ENCODE data around the gene SMARCA2. TPM values are rescaled to one million over a fixed set of nuclear protein-coding genes. Genes with fewer than 3 reads are reported as not detected.

Gene SMARCA2
- 47.5 and 84.9 TPM in 2 replicates for total RNA-seq

- peak; percentile 98 for DNase-seq (ENCODE audit: low read depth in 2 of 2)
Measured at GRCh38 chr9:2014696-2015580, at the start of gene SMARCA2. SMARCA2 (plus strand) TSS chr9:2015347; CDS start chr9:2029023, 13,676 bp downstream.

GRCh38 chr9:1966725-1967366 is 48.3 kb upstream of the SMARCA2 start:
- no peak for DNase-seq (ENCODE audit: low read depth in 2 of 2)

- DNase-seq (ENCODE audit: low read depth in 2 of 2), result no peak
Measured at GRCh38 chr9:1969160-1969559, 46.0 kb upstream of the SMARCA2 start.

- no peak for DNase-seq (ENCODE audit: low read depth in 2 of 2)
Measured at GRCh38 chr9:1969898-1970297, 45.2 kb upstream of the SMARCA2 start.

- no peak for DNase-seq (ENCODE audit: low read depth in 2 of 2)
Measured at GRCh38 chr9:1972672-1973071, 42.5 kb upstream of the SMARCA2 start.

GRCh38 chr9:1977026-1977425 is 38.1 kb upstream of the SMARCA2 start:
- no peak for DNase-seq (ENCODE audit: low read depth in 2 of 2)

GRCh38 chr9:1978941-1979340 is 36.2 kb upstream of the SMARCA2 start:
- DNase-seq (ENCODE audit: low read depth in 2 of 2), result peak in 1 of 2 donors; percentile 60

- DNase-seq (ENCODE audit: low read depth in 2 of 2), result no peak
Measured at GRCh38 chr9:1979741-1980367, 35.3 kb upstream of the SMARCA2 start.

- no peak for DNase-seq (ENCODE audit: low read depth in 2 of 2)
Measured at GRCh38 chr9:1980387-1980786, 34.8 kb upstream of the SMARCA2 start.

- no peak for DNase-seq (ENCODE audit: low read depth in 2 of 2)
Measured at GRCh38 chr9:1982074-1982473, 33.1 kb upstream of the SMARCA2 start.

GRCh38 chr9:1986341-1986740 is 28.8 kb upstream of the SMARCA2 start:
- DNase-seq (ENCODE audit: low read depth in 2 of 2), result no peak

GRCh38 chr9:1989500-1989899 is 25.6 kb upstream of the SMARCA2 start:
- no peak for DNase-seq (ENCODE audit: low read depth in 2 of 2)

GRCh38 chr9:1994180-1994579 is 21.0 kb upstream of the SMARCA2 start:
- DNase-seq (ENCODE audit: low read depth in 2 of 2), result no peak

- DNase-seq (ENCODE audit: low read depth in 2 of 2), result no peak
Measured at GRCh38 chr9:1995084-1995483, 20.1 kb upstream of the SMARCA2 start.

- DNase-seq (ENCODE audit: low read depth in 2 of 2), result no peak
Measured at GRCh38 chr9:1996156-1996555, 19.0 kb upstream of the SMARCA2 start.

- no peak for DNase-seq (ENCODE audit: low read depth in 2 of 2)
Measured at GRCh38 chr9:1997646-1998045, 17.5 kb upstream of the SMARCA2 start.

- no peak for DNase-seq (ENCODE audit: low read depth in 2 of 2)
Measured at GRCh38 chr9:1998111-1998510, 17.0 kb upstream of the SMARCA2 start.

- no peak for DNase-seq (ENCODE audit: low read depth in 2 of 2)
Measured at GRCh38 chr9:2000314-2000713, 14.8 kb upstream of the SMARCA2 start.

- DNase-seq (ENCODE audit: low read depth in 2 of 2), result no peak
Measured at GRCh38 chr9:2008372-2008771, 6.8 kb upstream of the SMARCA2 start.

GRCh38 chr9:2012347-2012746 is 2.8 kb upstream of the SMARCA2 start:
- no peak for DNase-seq (ENCODE audit: low read depth in 2 of 2)

- DNase-seq (ENCODE audit: low read depth in 2 of 2), result no peak
Measured at GRCh38 chr9:2013743-2014475, 1.2 kb upstream of the SMARCA2 start.
